GM12878 (cell line): Measurements from ENCODE around the gene KCNIP2. TPM values are rescaled to one million over a fixed set of nuclear protein-coding genes. Genes with fewer than 3 reads are reported as not detected.

ENCODE experiments used
- BHLHE40 ChIP-seq, 2 experiments: fragments of 450-650 bp in 1 of 2; IDR thresholded peaks; 2 replicates each; pipeline ENCODE4 v1.6.1; 2011 to 2017; ENCODE audit warnings: low read depth in 2 of 2, borderline replicate concordance in 1 of 2, improper control_type of control experiment in 1 of 2, low read length in 1 of 2, mild to moderate bottlenecking in 1 of 2
- CBFB ChIP-seq: IDR thresholded peaks from 2 replicates; pipeline ENCODE4 v1.6.1; 2016; ENCODE audit warnings: antibody characterized with exemption, low read depth
- CBX5 ChIP-seq: sonication (generic); IDR thresholded peaks from 2 replicates; pipeline ENCODE4 v1.6.1; 2016; ENCODE audit warnings: low read depth, moderate library complexity, mild to moderate bottlenecking, inconsistent platforms
- CHD4 ChIP-seq: fragments of 200-600 bp; sonication (generic); IDR thresholded peaks from 2 replicates; pipeline ENCODE4 v1.6.1; 2016; ENCODE audit warnings: mild to moderate bottlenecking
- CUX1 ChIP-seq: IDR thresholded peaks from 2 replicates; pipeline ENCODE4 v1.6.1; 2012; ENCODE audit warnings: improper control_type of control experiment, low read depth, low read length; ENCODE audit not compliant: insufficient replicate concordance
- EED ChIP-seq: sonication (generic); IDR thresholded peaks from 2 replicates; pipeline ENCODE4 v1.6.1; 2016; ENCODE audit warnings: antibody characterized with exemption, low read depth
- HCFC1 ChIP-seq: fragments of 150-350 bp; IDR thresholded peaks from 2 replicates; pipeline ENCODE4 v1.6.1; 2014; ENCODE audit warnings: low read length
- MXI1 ChIP-seq: fragments of 150-350 bp; IDR thresholded peaks from 2 replicates; pipeline ENCODE4 v1.6.1; 2011; ENCODE audit warnings: low read depth, mild to moderate bottlenecking, inconsistent platforms, low read length, improper control_type of control experiment
- NFYA ChIP-seq: IDR thresholded peaks from 2 replicates; pipeline ENCODE4 v1.6.1; 2011; ENCODE audit warnings: low read depth, mild to moderate bottlenecking, low read length, improper control_type of control experiment, borderline replicate concordance
- NKRF ChIP-seq: fragments of 450-650 bp; conservative IDR thresholded peaks from 2 replicates; pipeline ENCODE4 v1.6.1; 2017; ENCODE audit warnings: mild to moderate bottlenecking, moderate library complexity
- NRF1 ChIP-seq: conservative IDR thresholded peaks from 2 replicates; pipeline ENCODE4 v1.6.1; 2011; ENCODE audit warnings: mild to moderate bottlenecking, low read depth, low read length, improper control_type of control experiment
- POLR2A ChIP-seq: IDR thresholded peaks from 2 replicates; pipeline ENCODE4 v1.6.1; 2011; ENCODE audit warnings: low read depth, mild to moderate bottlenecking, low read length
- RAD21 ChIP-seq: IDR thresholded peaks from 2 replicates; pipeline ENCODE4 v1.6.1; 2011; ENCODE audit warnings: mild to moderate bottlenecking, low read depth, low read length, moderate library complexity; ENCODE audit not compliant: insufficient read depth
- RELB ChIP-seq: fragments of 450-650 bp; IDR thresholded peaks from 2 replicates; pipeline ENCODE4 v1.6.1; 2017; ENCODE audit warnings: low read depth, mild to moderate bottlenecking, moderate library complexity
- SMAD1 ChIP-seq: fragments of 450-650 bp; IDR thresholded peaks from 2 replicates; pipeline ENCODE4 v1.6.1; 2018; ENCODE audit warnings: mild to moderate bottlenecking, low read depth; ENCODE audit not compliant: partially characterized antibody
- SMAD5 ChIP-seq: IDR thresholded peaks from 2 replicates; pipeline ENCODE4 v1.6.1; 2016; ENCODE audit warnings: antibody characterized with exemption, low read depth
- SMC3 ChIP-seq: IDR thresholded peaks from 2 replicates; pipeline ENCODE4 v1.6.1; 2011; ENCODE audit warnings: low read length, improper control_type of control experiment, borderline replicate concordance
- SRF ChIP-seq, 2 experiments: IDR thresholded peaks; 2 replicates each; pipeline ENCODE4 v1.6.1; 2011; ENCODE audit warnings: low read depth in 2 of 2, low read length in 2 of 2, mild to moderate bottlenecking in 1 of 2, moderate library complexity in 1 of 2
- STAT1 ChIP-seq: fragments of 450-650 bp; conservative IDR thresholded peaks from 2 replicates; pipeline ENCODE4 v1.6.1; 2014; ENCODE audit warnings: antibody characterized with exemption, mild to moderate bottlenecking
- WRNIP1 ChIP-seq: IDR thresholded peaks from 2 replicates; pipeline ENCODE4 v1.6.1; 2011; ENCODE audit warnings: low read depth, low read length, improper control_type of control experiment, borderline replicate concordance
- polyA plus RNA-seq, 11 experiments: library from polyadenylated mRNA; depleted of rRNA in 4 of 11; unstranded in 6 of 11; stranded (reverse) in 5 of 11; fragments of >200 nt; fragmentation: Nextera tagmentation in 4 of 11; fragmentation: Illumina TruSeq in 1 of 11; extraction: Ambion mirVana in 4 of 11; extraction: Trizol in 1 of 11; gene quantifications; 1 replicate in 1 of 11; 2 replicates in 10 of 11; pipeline versions ENCODE4 v1.2.1 to v1.2.3, GENCODE V29; 2011 to 2016; ENCODE audit warnings: inconsistent platforms in 2 of 11, missing spikeins in 2 of 11, low read depth in 1 of 11
- total RNA-seq, 4 experiments: library from RNA; depleted of rRNA in 3 of 4; stranded (reverse); fragments of >200 nt in 3 of 4; fragmentation: Illumina TruSeq in 1 of 4; extraction: Trizol in 1 of 4; gene quantifications; 2 replicates each; pipeline versions ENCODE4 v1.2.1 to v1.2.3, GENCODE V29; 2013 to 2021

The KCNIP2 gene
- total and polyA plus RNA-seq, 10 of the 15 experiments (the other 5 are each of a cell fraction or from before 2014, with no cell fraction given): 0.46 to 4.3 (median 1.7) TPM

- TF ChIP-seq NKRF (peak; percentile 60; the same call in 1 of the 2 replicates), CUX1 (no peak), NRF1 (no peak), SMC3 (peak; percentile 98), SMAD5 (no peak), SRF (IDR thresholded peaks at IDR 0.05; ENCODE audit: low read depth in 2 of 2, low read length in 2 of 2) (no peak), CHD4 (no peak), NFYA (no peak), RELB (peak; percentile 41; the same call in 1 of the 2 replicates), SMAD1 (no peak), MXI1 (peak; percentile 83), POLR2A (no peak), CBFB (peak; percentile 28; the same call in 1 of the 2 replicates), EED (peak; percentile 66), WRNIP1 (no peak), HCFC1 (no peak), STAT1 (no peak), BHLHE40 (IDR thresholded peaks at IDR 0.05; ENCODE audit: borderline replicate concordance in 1 of 2, low read depth in 2 of 2, low read length in 1 of 2) (no peak; a peak in 1 of 4 replicates), RAD21 (peak; percentile 98), CBX5 (no peak)
Observed at GRCh38 chr10:101840741-101841453, 2.7 kb downstream of the KCNIP2 start (continued).
